Endothelial cell of umbilical vein (primary cell): Measurements from ENCODE around the gene PLXNA4. TPM values are rescaled to one million over a fixed set of nuclear protein-coding genes. Genes with fewer than 3 reads are reported as not detected.

ENCODE experiments used
- BruUV-seq: library from RNA; stranded (reverse); fragments of 400-500 nt; replicated peaks from 2 replicates; lab custom pipeline; 2021; lab: Mats Ljungman, UMichigan
- CTCF ChIA-PET: fragments of 300-600, 350-600 bp; sonication (Branson Sonifier 250); formaldehyde crosslinking; loops from one replicate; lab custom pipeline; 2021; ENCODE audit warnings: antibody characterized with exemption, inconsistent platforms; lab: Charles Lee
- POLR2A ChIA-PET: fragments of 300-600, 350-600 bp; sonication (Branson Sonifier 250); formaldehyde crosslinking; loops from one replicate; lab custom pipeline; 2021; ENCODE audit warnings: antibody characterized with exemption, inconsistent platforms; lab: Charles Lee
- DNase-seq: peaks from one replicate; pipeline ENCODE4 v3.0.0-alpha.2; 2011; ENCODE audit warnings: low read depth, low spot score
- FAIRE-seq: peaks from 2 replicates; lab custom pipeline; 2011; peaks lifted over from hg19 to GRCh38; lab: Jason Lieb, UNC
- H2AFZ ChIP-seq: 2 replicates; pipeline ENCODE4 v1.6.0; 2012; ENCODE audit warnings: low read depth, low read length, control low read depth, inconsistent platforms
- H3K27ac ChIP-seq: 2 replicates; pipeline ENCODE4 v1.5.1; 2011; ENCODE audit warnings: low read depth, mild to moderate bottlenecking, control low read depth, low read length, moderate library complexity; ENCODE audit not compliant: insufficient read depth
- H3K27me3 ChIP-seq, 2 experiments: 2 replicates each; pipeline versions ENCODE4 v1.6.0 to v1.6.1; 2011; ENCODE audit warnings: low read length in 2 of 2, mixed read lengths in 1 of 2; ENCODE audit not compliant: control insufficient read depth in 2 of 2, insufficient read depth in 2 of 2
- H3K36me3 ChIP-seq, 2 experiments: 2 replicates in 1 of 2; 3 replicates in 1 of 2; pipeline ENCODE4 v1.5.1; 2011; ENCODE audit warnings: low read length in 2 of 2, mild to moderate bottlenecking in 1 of 2, moderate library complexity in 1 of 2; ENCODE audit not compliant: control insufficient read depth in 2 of 2, insufficient read depth in 2 of 2; ENCODE audit errors: extremely low read depth in 1 of 2
- H3K4me1 ChIP-seq: 3 replicates; pipeline ENCODE4 v1.5.1; 2011; ENCODE audit warnings: mild to moderate bottlenecking, low read length; ENCODE audit not compliant: control insufficient read depth, insufficient read depth; ENCODE audit errors: extremely low read depth
- H3K4me2 ChIP-seq: 2 replicates; pipeline ENCODE4 v1.6.1; 2011; ENCODE audit warnings: low read length, control low read depth, mixed read lengths; ENCODE audit not compliant: insufficient read depth
- H3K4me3 ChIP-seq, 3 experiments: fragments of 200-600 bp in 1 of 3; sonication (generic), shearing (Covaris generic) in 1 of 3; replicated peaks in 1 of 3; 2 replicates each; pipeline ENCODE4 v1.5.1; 2011 to 2016; ENCODE audit warnings: control low read depth in 3 of 3, low read length in 3 of 3, mild to moderate bottlenecking in 2 of 3, inconsistent platforms in 1 of 3, low read depth in 1 of 3, moderate library complexity in 1 of 3; ENCODE audit not compliant: insufficient read depth in 1 of 3
- H3K79me2 ChIP-seq: 2 replicates; pipeline ENCODE4 v1.6.0; 2012; ENCODE audit warnings: low read length, inconsistent platforms; ENCODE audit not compliant: control insufficient read depth, insufficient read depth
- H3K9ac ChIP-seq: replicated peaks from 2 replicates; pipeline ENCODE3; 2011; ENCODE audit warnings: low read length, control low read depth; ENCODE audit not compliant: insufficient read depth; ENCODE audit errors: extremely low read depth
- H3K9me1 ChIP-seq: replicated peaks from 3 replicates; pipeline ENCODE4 v1.6.0; 2011; ENCODE audit warnings: mild to moderate bottlenecking, low read length; ENCODE audit not compliant: control insufficient read depth, insufficient read depth; ENCODE audit errors: extremely low read depth
- H3K9me3 ChIP-seq: replicated peaks from 2 replicates; pipeline ENCODE4 v1.5.1; 2012; ENCODE audit warnings: low read length, inconsistent platforms; ENCODE audit not compliant: control insufficient read depth, insufficient read depth
- H4K20me1 ChIP-seq: replicated peaks from 2 replicates; pipeline ENCODE3; 2011; ENCODE audit warnings: mild to moderate bottlenecking, low read length; ENCODE audit not compliant: control insufficient read depth, insufficient read depth; ENCODE audit errors: extremely low read depth
- CTCF ChIP-seq, 2 donors: IDR thresholded peaks; 1 replicate in 1 of 2; 2 replicates in 1 of 2; pipeline ENCODE4 v1.5.1; 2011; ENCODE audit warnings: low read length in 2 of 2, mild to moderate bottlenecking in 2 of 2, moderate library complexity in 2 of 2, control low read depth in 1 of 2, inconsistent platforms in 1 of 2, low read depth in 1 of 2; ENCODE audit not compliant: insufficient read depth in 1 of 2; ENCODE audit errors: extremely low read depth in 1 of 2
- FOS ChIP-seq: IDR thresholded peaks from 2 replicates; pipeline ENCODE4 v1.6.1; 2011; ENCODE audit warnings: mild to moderate bottlenecking, low read length, moderate library complexity, borderline replicate concordance; ENCODE audit not compliant: insufficient read depth
- GATA2 ChIP-seq: IDR thresholded peaks from 2 replicates; pipeline ENCODE4 v1.7.0; 2011; ENCODE audit warnings: low read depth, mild to moderate bottlenecking, moderate library complexity, mixed read lengths, low read length; ENCODE audit not compliant: insufficient read length, insufficient read depth
- JUN ChIP-seq: IDR thresholded peaks from 2 replicates; pipeline ENCODE4 v1.6.1; 2011; ENCODE audit warnings: borderline replicate concordance, low read depth; ENCODE audit not compliant: insufficient read length, insufficient read depth
- MAX ChIP-seq: IDR thresholded peaks from 2 replicates; pipeline ENCODE4 v1.6.1; 2011; ENCODE audit not compliant: insufficient read depth, insufficient read length
- MYC ChIP-seq: IDR thresholded peaks from one replicate; pipeline ENCODE4 v1.6.1; 2011; ENCODE audit warnings: mild to moderate bottlenecking, low read depth, low read length
- POLR2A ChIP-seq: IDR thresholded peaks from 2 replicates; pipeline ENCODE4 v1.6.1; 2012; ENCODE audit warnings: low read depth, mild to moderate bottlenecking, control low read depth, low read length
- dilution Hi-C: fragments of 300-500 bp; cut with MboI; formaldehyde crosslinking; loops from one replicate; pipeline ENCODE4 v1.15.0; 2019; ENCODE audit warnings: low sequenced_read_pairs; ENCODE audit not compliant: extremely low pct_ligation_motif_present
- intact Hi-C: fragments of 100-400 bp; cut with micrococcal nuclease; formaldehyde crosslinking; loops from one replicate; pipeline ENCODE4 v1.10.0; 2022
- polyA plus RNA-seq, 4 experiments: library from polyadenylated mRNA; depleted of rRNA in 3 of 4; stranded (reverse) in 3 of 4; unstranded in 1 of 4; fragments of >200 nt; gene quantifications; 2 replicates each; pipeline versions ENCODE4 v1.2.1 to v1.2.3, GENCODE V29; 2011 to 2012; ENCODE audit warnings: missing spikeins in 1 of 4
- total RNA-seq: library from RNA; stranded (reverse); gene quantifications from 2 replicates; pipeline ENCODE4 v1.2.3, GENCODE V29; 2021

PLXNA4 gene
- total and polyA plus RNA-seq, 2 donors (not counting 3 experiments of a cell fraction or from before 2014, with no cell fraction given) = 12.1 to 20.4 TPM

- no TSS peak for BruUV-seq
- H3K9ac ChIP-seq = no peak overlapping the region
- no peaks in the 10 kb centered on the region for H3K9me1 ChIP-seq
- no peak overlapping the region for H3K27ac ChIP-seq
- no peaks in the 10 kb centered on the region for H3K4me1 ChIP-seq
- no peak overlapping the region for H3K4me3 ChIP-seq
- CTCF ChIA-PET = no interaction called here
- TF ChIP-seq FOS (no peak), CTCF (IDR thresholded peaks at IDR 0.05; ENCODE audit: extremely low read depth in 1 of 2, insufficient read depth in 1 of 2, low read depth in 1 of 2, low read length in 2 of 2) (no peak), GATA2 (no peak), JUN (no peak), POLR2A (no peak), MYC (no peak), MAX (no peak)
- FAIRE-seq (no peak), DNase-seq (no peak)
- POLR2A ChIA-PET = interaction anchor here (0.5 kb wide), 1 partner anchor 609 kb away, joined by 7 read pairs; no protein-coding TSS in a partner anchor
- dilution Hi-C loops (no loop called here), intact Hi-C loops (no loop called here)
- H3K27me3 ChIP-seq = peaks cover 7 to 11% of the 10 kb centered on the region in 2 experiments
- no peaks in the 10 kb centered on the region for H3K79me2 ChIP-seq
- no peak overlapping the region for H3K4me2 ChIP-seq
- H4K20me1 ChIP-seq = no peaks in the 10 kb centered on the region
- no peaks in the 10 kb centered on the region for H3K9me3 ChIP-seq
- H3K36me3 ChIP-seq = no peaks in the 10 kb centered on the region
- H2AFZ ChIP-seq = no peak overlapping the region
Measured at GRCh38 chr7:132106491-132106890, 469.8 kb downstream of the PLXNA4 start.
